Endothelial cell of umbilical vein (primary cell): ENCODE data around the gene RIT2. TPM values are rescaled to one million over a fixed set of nuclear protein-coding genes. Genes with fewer than 3 reads are reported as not detected.

ENCODE experiments used
- BruUV-seq: library from RNA; stranded (reverse); fragments of 400-500 nt; replicated peaks from 2 replicates; lab custom pipeline; 2021; lab: Mats Ljungman, UMichigan
- CTCF ChIA-PET: fragments of 300-600, 350-600 bp; sonication (Branson Sonifier 250); formaldehyde crosslinking; loops from one replicate; lab custom pipeline; 2021; ENCODE audit warnings: antibody characterized with exemption, inconsistent platforms; lab: Charles Lee
- POLR2A ChIA-PET: fragments of 300-600, 350-600 bp; sonication (Branson Sonifier 250); formaldehyde crosslinking; loops from one replicate; lab custom pipeline; 2021; ENCODE audit warnings: antibody characterized with exemption, inconsistent platforms; lab: Charles Lee
- DNase-seq: peaks from one replicate; pipeline ENCODE4 v3.0.0-alpha.2; 2011; ENCODE audit warnings: low read depth, low spot score
- FAIRE-seq: peaks from 2 replicates; lab custom pipeline; 2011; peaks lifted over from hg19 to GRCh38; lab: Jason Lieb, UNC
- H2AFZ ChIP-seq: 2 replicates; pipeline ENCODE4 v1.6.0; 2012; ENCODE audit warnings: low read depth, low read length, control low read depth, inconsistent platforms
- H3K27ac ChIP-seq: 2 replicates; pipeline ENCODE4 v1.5.1; 2011; ENCODE audit warnings: low read depth, mild to moderate bottlenecking, control low read depth, low read length, moderate library complexity; ENCODE audit not compliant: insufficient read depth
- H3K27me3 ChIP-seq, 2 experiments: 2 replicates each; pipeline versions ENCODE4 v1.6.0 to v1.6.1; 2011; ENCODE audit warnings: low read length in 2 of 2, mixed read lengths in 1 of 2; ENCODE audit not compliant: control insufficient read depth in 2 of 2, insufficient read depth in 2 of 2
- H3K36me3 ChIP-seq, 2 experiments: 2 replicates in 1 of 2; 3 replicates in 1 of 2; pipeline ENCODE4 v1.5.1; 2011; ENCODE audit warnings: low read length in 2 of 2, mild to moderate bottlenecking in 1 of 2, moderate library complexity in 1 of 2; ENCODE audit not compliant: control insufficient read depth in 2 of 2, insufficient read depth in 2 of 2; ENCODE audit errors: extremely low read depth in 1 of 2
- H3K4me1 ChIP-seq: 3 replicates; pipeline ENCODE4 v1.5.1; 2011; ENCODE audit warnings: mild to moderate bottlenecking, low read length; ENCODE audit not compliant: control insufficient read depth, insufficient read depth; ENCODE audit errors: extremely low read depth
- H3K4me2 ChIP-seq: 2 replicates; pipeline ENCODE4 v1.6.1; 2011; ENCODE audit warnings: low read length, control low read depth, mixed read lengths; ENCODE audit not compliant: insufficient read depth
- H3K4me3 ChIP-seq, 3 experiments: fragments of 200-600 bp in 1 of 3; sonication (generic), shearing (Covaris generic) in 1 of 3; replicated peaks in 1 of 3; 2 replicates each; pipeline ENCODE4 v1.5.1; 2011 to 2016; ENCODE audit warnings: control low read depth in 3 of 3, low read length in 3 of 3, mild to moderate bottlenecking in 2 of 3, inconsistent platforms in 1 of 3, low read depth in 1 of 3, moderate library complexity in 1 of 3; ENCODE audit not compliant: insufficient read depth in 1 of 3
- H3K79me2 ChIP-seq: 2 replicates; pipeline ENCODE4 v1.6.0; 2012; ENCODE audit warnings: low read length, inconsistent platforms; ENCODE audit not compliant: control insufficient read depth, insufficient read depth
- H3K9ac ChIP-seq: replicated peaks from 2 replicates; pipeline ENCODE3; 2011; ENCODE audit warnings: low read length, control low read depth; ENCODE audit not compliant: insufficient read depth; ENCODE audit errors: extremely low read depth
- H3K9me1 ChIP-seq: replicated peaks from 3 replicates; pipeline ENCODE4 v1.6.0; 2011; ENCODE audit warnings: mild to moderate bottlenecking, low read length; ENCODE audit not compliant: control insufficient read depth, insufficient read depth; ENCODE audit errors: extremely low read depth
- H3K9me3 ChIP-seq: replicated peaks from 2 replicates; pipeline ENCODE4 v1.5.1; 2012; ENCODE audit warnings: low read length, inconsistent platforms; ENCODE audit not compliant: control insufficient read depth, insufficient read depth
- H4K20me1 ChIP-seq: replicated peaks from 2 replicates; pipeline ENCODE3; 2011; ENCODE audit warnings: mild to moderate bottlenecking, low read length; ENCODE audit not compliant: control insufficient read depth, insufficient read depth; ENCODE audit errors: extremely low read depth
- EZH2 ChIP-seq: IDR thresholded peaks from 2 replicates; pipeline ENCODE4 v1.6.1; 2012; ENCODE audit warnings: borderline replicate concordance, low read depth, mild to moderate bottlenecking, moderate library complexity, low read length, inconsistent platforms; ENCODE audit not compliant: severe bottlenecking
- FOS ChIP-seq: IDR thresholded peaks from 2 replicates; pipeline ENCODE4 v1.6.1; 2011; ENCODE audit warnings: mild to moderate bottlenecking, low read length, moderate library complexity, borderline replicate concordance; ENCODE audit not compliant: insufficient read depth
- GATA2 ChIP-seq: IDR thresholded peaks from 2 replicates; pipeline ENCODE4 v1.7.0; 2011; ENCODE audit warnings: low read depth, mild to moderate bottlenecking, moderate library complexity, mixed read lengths, low read length; ENCODE audit not compliant: insufficient read length, insufficient read depth
- JUN ChIP-seq: IDR thresholded peaks from 2 replicates; pipeline ENCODE4 v1.6.1; 2011; ENCODE audit warnings: borderline replicate concordance, low read depth; ENCODE audit not compliant: insufficient read length, insufficient read depth
- MYC ChIP-seq: IDR thresholded peaks from one replicate; pipeline ENCODE4 v1.6.1; 2011; ENCODE audit warnings: mild to moderate bottlenecking, low read depth, low read length
- POLR2A ChIP-seq: IDR thresholded peaks from 2 replicates; pipeline ENCODE4 v1.6.1; 2012; ENCODE audit warnings: low read depth, mild to moderate bottlenecking, control low read depth, low read length
- POLR2AphosphoS5 ChIP-seq: IDR thresholded peaks from 2 replicates; pipeline ENCODE4 v1.6.1; 2012; ENCODE audit warnings: low read depth, mild to moderate bottlenecking, control low read depth, low read length, moderate library complexity; ENCODE audit not compliant: insufficient read depth
- dilution Hi-C: fragments of 300-500 bp; cut with MboI; formaldehyde crosslinking; loops from one replicate; pipeline ENCODE4 v1.15.0; 2019; ENCODE audit warnings: low sequenced_read_pairs; ENCODE audit not compliant: extremely low pct_ligation_motif_present
- intact Hi-C: fragments of 100-400 bp; cut with micrococcal nuclease; formaldehyde crosslinking; loops from one replicate; pipeline ENCODE4 v1.10.0; 2022
- polyA plus RNA-seq, 4 experiments: library from polyadenylated mRNA; depleted of rRNA in 3 of 4; stranded (reverse) in 3 of 4; unstranded in 1 of 4; fragments of >200 nt; gene quantifications; 2 replicates each; pipeline versions ENCODE4 v1.2.1 to v1.2.3, GENCODE V29; 2011 to 2012; ENCODE audit warnings: missing spikeins in 1 of 4
- total RNA-seq: library from RNA; stranded (reverse); gene quantifications from 2 replicates; pipeline ENCODE4 v1.2.3, GENCODE V29; 2021
- TF ChIP-seq, protein P1 (sequence below): IDR thresholded peaks from 2 replicates; pipeline ENCODE4 v1.6.1; 2011; ENCODE audit not compliant: insufficient read depth, insufficient read length
- TF ChIP-seq, protein P2 (sequence below), 2 donors: IDR thresholded peaks; 1 replicate in 1 of 2; 2 replicates in 1 of 2; pipeline ENCODE4 v1.5.1; 2011; ENCODE audit warnings: low read length in 2 of 2, mild to moderate bottlenecking in 2 of 2, moderate library complexity in 2 of 2, control low read depth in 1 of 2, inconsistent platforms in 1 of 2, low read depth in 1 of 2; ENCODE audit not compliant: insufficient read depth in 1 of 2; ENCODE audit errors: extremely low read depth in 1 of 2

Gene RIT2
- total and polyA plus RNA-seq, 2 donors (not counting 3 experiments of a cell fraction or from before 2014, with no cell fraction given) = not detected

DNA sequence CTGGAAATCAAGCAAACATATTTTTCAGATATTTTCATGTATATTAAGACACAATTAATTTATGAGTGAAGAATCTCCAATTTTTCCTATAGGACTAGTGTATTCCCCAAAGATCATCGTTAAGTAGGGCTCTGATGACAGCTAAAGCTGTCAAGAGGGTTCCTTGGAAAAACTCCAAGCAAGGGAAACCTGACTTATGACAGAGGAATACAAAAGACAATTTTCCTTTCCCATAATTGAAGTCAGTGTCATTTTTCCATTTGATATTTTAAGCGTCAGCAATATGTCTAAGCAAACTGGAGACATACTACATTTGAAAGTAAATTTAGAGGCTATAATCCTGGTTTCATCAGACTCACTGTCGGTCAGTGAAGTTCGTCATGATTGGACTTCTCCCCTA is 36.1 kb downstream of the RIT2 start:
- Histone ChIP-seq H3K4me2 (no peak overlapping the region), H2AFZ (no peak overlapping the region), H3K9ac (no peak overlapping the region), H3K9me3 (no peaks in the 10 kb centered on the region), H3K79me2 (no peaks in the 10 kb centered on the region), H3K4me1 (no peaks in the 10 kb centered on the region), H3K27me3 (no peaks in the 10 kb centered on the region), H3K4me3 (no peak overlapping the region), H4K20me1 (no peaks in the 10 kb centered on the region), H3K27ac (no peak overlapping the region), H3K9me1 (no peaks in the 10 kb centered on the region), H3K36me3 (no peaks in the 10 kb centered on the region)
- DNase-seq = no peak
- intact Hi-C loops = no loop called here
- no TSS peak for BruUV-seq
- ChIA-PET POLR2A (no interaction called here), CTCF (no interaction called here)
- TF ChIP-seq GATA2 = no peak
- no peak for TF ChIP-seq POLR2A
- no peak for TF ChIP-seq FOS
- TF ChIP-seq, protein P1, sequence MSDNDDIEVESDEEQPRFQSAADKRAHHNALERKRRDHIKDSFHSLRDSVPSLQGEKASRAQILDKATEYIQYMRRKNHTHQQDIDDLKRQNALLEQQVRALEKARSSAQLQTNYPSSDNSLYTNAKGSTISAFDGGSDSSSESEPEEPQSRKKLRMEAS = no peak
- no peak for TF ChIP-seq JUN
- TF ChIP-seq MYC = no peak
- TF ChIP-seq, protein P2, sequence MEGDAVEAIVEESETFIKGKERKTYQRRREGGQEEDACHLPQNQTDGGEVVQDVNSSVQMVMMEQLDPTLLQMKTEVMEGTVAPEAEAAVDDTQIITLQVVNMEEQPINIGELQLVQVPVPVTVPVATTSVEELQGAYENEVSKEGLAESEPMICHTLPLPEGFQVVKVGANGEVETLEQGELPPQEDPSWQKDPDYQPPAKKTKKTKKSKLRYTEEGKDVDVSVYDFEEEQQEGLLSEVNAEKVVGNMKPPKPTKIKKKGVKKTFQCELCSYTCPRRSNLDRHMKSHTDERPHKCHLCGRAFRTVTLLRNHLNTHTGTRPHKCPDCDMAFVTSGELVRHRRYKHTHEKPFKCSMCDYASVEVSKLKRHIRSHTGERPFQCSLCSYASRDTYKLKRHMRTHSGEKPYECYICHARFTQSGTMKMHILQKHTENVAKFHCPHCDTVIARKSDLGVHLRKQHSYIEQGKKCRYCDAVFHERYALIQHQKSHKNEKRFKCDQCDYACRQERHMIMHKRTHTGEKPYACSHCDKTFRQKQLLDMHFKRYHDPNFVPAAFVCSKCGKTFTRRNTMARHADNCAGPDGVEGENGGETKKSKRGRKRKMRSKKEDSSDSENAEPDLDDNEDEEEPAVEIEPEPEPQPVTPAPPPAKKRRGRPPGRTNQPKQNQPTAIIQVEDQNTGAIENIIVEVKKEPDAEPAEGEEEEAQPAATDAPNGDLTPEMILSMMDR (IDR thresholded peaks at IDR 0.05; ENCODE audit: extremely low read depth in 1 of 2, insufficient read depth in 1 of 2, low read depth in 1 of 2, low read length in 2 of 2) = no peak
- TF ChIP-seq EZH2 = no peak
- no peak for TF ChIP-seq POLR2AphosphoS5
- no peak for FAIRE-seq
- dilution Hi-C loops = no loop called here
